ENCODE results near the gene DNAH8. TPM values are rescaled to one million over a fixed set of nuclear protein-coding genes. Genes with fewer than 3 reads are reported as not detected.

DNAH8 gene
- total RNA-seq, 3 donors from 2014 or later (not counting 1 experiment from before 2014, with no cell fraction given): 0.10 TPM; not detected in 2

- DNase-seq: no peak
- Histone ChIP-seq H3K27me3 (ENCODE audit: control insufficient read depth, insufficient read depth, low read length) (no peaks in the 10 kb centered on the region), H3K4me3 (ENCODE audit: low read length) (no peak overlapping the region), H3K36me3 (ENCODE audit: control insufficient read depth, insufficient read depth, low read length) (no peaks in the 10 kb centered on the region), H3K27ac (ENCODE audit: low read length) (no peak overlapping the region), H3K4me1 (ENCODE audit: control insufficient read depth, insufficient read depth, low read length) (no peaks in the 10 kb centered on the region), H3K9me3 (ENCODE audit: control insufficient read depth, insufficient read depth, low read length) (no peaks in the 10 kb centered on the region)
- Mint-ChIP-seq H3K27me3 (ENCODE audit: low read depth in 2 of 2) (peaks cover 0 to 1% of the 10 kb centered on the region in 2 donors), H3K4me3 (no peak overlapping the region), H3K9me3 (no peaks in the 10 kb centered on the region), H3K4me1 (no peaks in the 10 kb centered on the region), H3K36me3 (no peaks in the 10 kb centered on the region), H3K27ac (no peak overlapping the region)
- no peak for ATAC-seq
- 98% methylated on average over 5 of the region's 6 CpGs for WGBS (ENCODE audit: insufficient coverage)
- intact Hi-C loops (cut with micrococcal nuclease): no loop called here
- TF ChIP-seq CTCF (IDR thresholded peaks at IDR 0.05): no peak
Observed at GRCh38 chr6:38909015-38909730, 194.1 kb downstream of the DNAH8 start.

- DNase-seq (no peak), ATAC-seq (no peak)
- no peaks in the 10 kb centered on the region for H3K27me3 Mint-ChIP-seq (ENCODE audit: low read depth in 2 of 2)
- Histone ChIP-seq H3K27me3 (ENCODE audit: control insufficient read depth, insufficient read depth, low read length) (no peaks in the 10 kb centered on the region), H3K36me3 (ENCODE audit: control insufficient read depth, insufficient read depth, low read length) (no peaks in the 10 kb centered on the region), H3K4me1 (ENCODE audit: control insufficient read depth, insufficient read depth, low read length) (no peaks in the 10 kb centered on the region), H3K4me3 (ENCODE audit: low read length) (no peak overlapping the region), H3K27ac (ENCODE audit: low read length) (no peak overlapping the region), H3K9me3 (ENCODE audit: control insufficient read depth, insufficient read depth, low read length) (no peaks in the 10 kb centered on the region)
- intact Hi-C loops (cut with micrococcal nuclease): no loop called here
- WGBS (ENCODE audit: insufficient coverage): 89% methylated on average over 2 of the region's 3 CpGs
- H3K4me3 Mint-ChIP-seq: no peak overlapping the region
- no peak overlapping the region for H3K27ac Mint-ChIP-seq
- TF ChIP-seq CTCF (IDR thresholded peaks at IDR 0.05): no peak
- no peaks in the 10 kb centered on the region for H3K4me1 Mint-ChIP-seq
- no peaks in the 10 kb centered on the region for H3K9me3 Mint-ChIP-seq
- no peaks in the 10 kb centered on the region for H3K36me3 Mint-ChIP-seq
Observed at GRCh38 chr6:38910207-38910606, 195.1 kb downstream of the DNAH8 start.

- no peak overlapping the region for H3K4me3 ChIP-seq (ENCODE audit: low read length)
- H3K36me3 ChIP-seq (ENCODE audit: control insufficient read depth, insufficient read depth, low read length): no peaks in the 10 kb centered on the region
- WGBS (ENCODE audit: insufficient coverage): 89% methylated on average over 2 of the region's 2 CpGs
- H3K4me1 ChIP-seq (ENCODE audit: control insufficient read depth, insufficient read depth, low read length): no peaks in the 10 kb centered on the region
- ATAC-seq (no peak), DNase-seq (no peak)
- no peaks in the 10 kb centered on the region for H3K9me3 ChIP-seq (ENCODE audit: control insufficient read depth, insufficient read depth, low read length)
- Mint-ChIP-seq H3K36me3 (no peaks in the 10 kb centered on the region), H3K4me3 (no peak overlapping the region), H3K9me3 (no peaks in the 10 kb centered on the region), H3K27ac (no peak overlapping the region), H3K4me1 (no peaks in the 10 kb centered on the region), H3K27me3 (ENCODE audit: low read depth in 2 of 2) (no peaks in the 10 kb centered on the region)
- no peaks in the 10 kb centered on the region for H3K27me3 ChIP-seq (ENCODE audit: control insufficient read depth, insufficient read depth, low read length)
- intact Hi-C loops (cut with micrococcal nuclease): no loop called here
- no peak for TF ChIP-seq CTCF (IDR thresholded peaks at IDR 0.05)
- H3K27ac ChIP-seq (ENCODE audit: low read length): no peak overlapping the region
Observed at GRCh38 chr6:38912378-38912777, 197.3 kb downstream of the DNAH8 start.
